HL-60 (cell line): Measurements from ENCODE around the gene HEXD.

Experiments used
- DNase-seq, 2 experiments: peaks; one replicate each; pipeline ENCODE4 v3.0.0-alpha.2; 2010 to 2020; ENCODE audit warnings: low read depth in 1 of 2, low spot score in 1 of 2
- H3K27ac ChIP-seq: fragments of 250-450 bp; sonication (Bioruptor Pico); replicated peaks from 2 replicates; pipeline ENCODE4 v1.5.1; 2020; ENCODE audit warnings: mild to moderate bottlenecking, moderate library complexity
- H3K27me3 ChIP-seq: fragments of 250-450 bp; sonication (Bioruptor Pico); 2 replicates; pipeline ENCODE4 v1.5.1; 2021; ENCODE audit warnings: mild to moderate bottlenecking, moderate library complexity; ENCODE audit not compliant: insufficient read depth, poor library complexity, severe bottlenecking
- H3K4me3 ChIP-seq: replicated peaks from 2 replicates; pipeline ENCODE4 v1.5.1; 2011; ENCODE audit warnings: mild to moderate bottlenecking, control low read depth, low read length; ENCODE audit not compliant: insufficient read depth
- CTCF ChIP-seq: IDR thresholded peaks from one replicate; pipeline ENCODE4 v1.5.1; 2011; ENCODE audit warnings: low read length, control low read depth, inconsistent platforms; ENCODE audit not compliant: insufficient read depth
- GABPA ChIP-seq: IDR thresholded peaks from 2 replicates; pipeline ENCODE4 v1.6.1; 2012; ENCODE audit warnings: low read depth
- POLR2AphosphoS5 ChIP-seq: IDR thresholded peaks from 2 replicates; pipeline ENCODE4 v1.6.1; 2012; ENCODE audit warnings: low read depth
- REST ChIP-seq: IDR thresholded peaks from 2 replicates; pipeline ENCODE4 v1.6.1; 2012; ENCODE audit warnings: low read depth; ENCODE audit not compliant: insufficient replicate concordance
- SPI1 ChIP-seq: IDR thresholded peaks from 2 replicates; pipeline ENCODE4 v1.6.1; 2012; ENCODE audit warnings: low read depth, mild to moderate bottlenecking, borderline replicate concordance

Gene HEXD

DNA sequence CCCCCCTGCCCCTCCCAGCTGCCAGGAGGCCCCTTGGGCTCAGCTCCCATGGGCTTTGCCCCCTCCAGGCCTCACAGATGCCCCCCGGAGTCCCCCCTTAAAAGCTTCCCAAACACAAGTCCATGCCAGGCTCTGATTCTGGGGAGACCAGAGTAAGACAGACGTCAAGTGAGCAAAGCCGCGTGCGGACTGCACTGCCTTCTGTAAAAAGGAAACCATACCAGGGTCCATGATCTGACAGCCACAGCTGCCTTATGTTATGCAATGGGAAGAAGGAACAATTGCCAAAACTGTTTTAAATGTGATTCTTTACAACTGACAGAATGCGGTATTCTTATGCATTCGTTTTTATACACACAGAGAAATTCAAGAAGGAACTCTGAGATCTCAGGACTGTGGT, 17.9 kb upstream of the HEXD start:
- no peak overlapping the region for H3K4me3 ChIP-seq
- peak overlapping the region; percentile 92 for H3K27ac ChIP-seq

DNA sequence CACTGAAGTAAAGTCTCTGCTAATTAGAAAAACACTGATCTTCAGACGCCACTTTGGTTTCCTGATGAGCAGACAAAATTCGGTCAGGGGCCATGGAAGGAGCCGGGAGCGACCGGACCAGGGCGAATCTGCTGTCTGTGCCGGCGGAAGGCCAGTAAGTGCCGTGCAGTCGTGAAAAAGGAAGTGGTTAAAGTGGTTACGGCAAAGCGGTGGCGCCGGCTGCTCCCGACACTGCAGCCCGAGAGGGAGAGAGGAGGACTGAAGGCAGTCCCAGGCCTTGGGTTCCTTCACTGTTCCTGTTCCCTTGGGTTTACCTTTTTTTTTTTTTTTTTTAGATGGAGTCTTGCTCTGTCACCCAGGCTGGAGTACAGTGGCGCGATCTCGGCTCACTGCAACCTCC, 17.3 kb upstream of the HEXD start:
- Histone ChIP-seq H3K27ac (peak overlapping the region; percentile 92), H3K4me3 (no peak overlapping the region), H3K27me3 (no peaks in the 10 kb centered on the region)
- peak; percentile 90 to 95 for DNase-seq
- TF ChIP-seq CTCF, result no peak
- no peak for TF ChIP-seq REST
- TF ChIP-seq GABPA, result peak; percentile 69
- TF ChIP-seq SPI1, result peak; percentile 94
- peak; percentile 77 for TF ChIP-seq POLR2AphosphoS5

More for the DNA sequence above, 17.9 kb upstream of the HEXD start:
- H3K27me3 ChIP-seq, result no peaks in the 10 kb centered on the region
- TF ChIP-seq SPI1 (no peak), POLR2AphosphoS5 (peak; percentile 74), GABPA (no peak), CTCF (no peak)
- peak; percentile 53 to 86 for DNase-seq

GRCh38 chr17:82402865-82403264, 15.3 kb upstream of the HEXD start:
- TF ChIP-seq GABPA (no peak), POLR2AphosphoS5 (no peak), REST (no peak), SPI1 (no peak), CTCF (no peak)

More at GRCh38 chr17:82402865-82403264, 15.3 kb upstream of the HEXD start:
- Histone ChIP-seq H3K4me3 (no peak overlapping the region), H3K27ac (no peak overlapping the region), H3K27me3 (no peaks in the 10 kb centered on the region)
- no peak for DNase-seq
